Left ventricle myocardium inferior (tissue), 1 donor: ENCODE results near the gene TLCD4. TPM values are rescaled to one million over a fixed set of nuclear protein-coding genes. Genes with fewer than 3 reads are reported as not detected.
A peak's percentile ranks its signal among the peaks of the same experiment; 100 is the strongest.

Experiments
- DNase-seq: peaks from one replicate; pipeline ENCODE4 v3.0.0-alpha.2; 2020
- H3K27ac ChIP-seq: fragments of 200-600 bp; replicated peaks from 2 replicates; pipeline ENCODE4 v1.8.0; 2021
- H3K27me3 ChIP-seq: fragments of 200-600 bp; 2 replicates; pipeline ENCODE4 v1.8.0; 2021; ENCODE audit warnings: low read depth
- H3K36me3 ChIP-seq: fragments of 200-600 bp; 2 replicates; pipeline ENCODE4 v1.8.0; 2021
- H3K4me1 ChIP-seq: fragments of 200-600 bp; 2 replicates; pipeline ENCODE4 v1.8.0; 2021
- H3K4me3 ChIP-seq: fragments of 200-600 bp; 2 replicates; pipeline ENCODE4 v1.8.0; 2021; ENCODE audit warnings: mild to moderate bottlenecking, moderate library complexity
- H3K9me3 ChIP-seq: fragments of 200-600 bp; replicated peaks from 2 replicates; pipeline ENCODE4 v1.8.0; 2021
- CTCF ChIP-seq: fragments of 200-600 bp; IDR thresholded peaks from 2 replicates; pipeline ENCODE4 v1.8.0; 2021; ENCODE audit warnings: antibody characterized with exemption, mild to moderate bottlenecking, borderline replicate concordance
- intact Hi-C: fragments of 100-400 bp; cut with micrococcal nuclease; formaldehyde crosslinking; loops from one replicate; pipeline ENCODE4 v1.11.0; 2022
- long read RNA-seq: library from polyadenylated mRNA; unstranded; transcript quantifications from one replicate; pipeline ENCODE4 v2.0.0, GENCODE V29; 2021
- total RNA-seq: library from RNA; stranded (reverse); fragmentation: NEBNext Ultra II Directional; extraction: Animal tissue kit (Norgen Biotek cat#: 25700); gene quantifications from one replicate; pipeline ENCODE4 v1.2.1, GENCODE V29; 2021
- donor health status: DM: no; HTN: yes; CAD: no; lungs with severe emphysema.

TLCD4 gene
- 75.7 TPM for total RNA-seq
- long read RNA-seq, full-length matches to known transcripts: 77 of 105 reads
- long read RNA-seq, partial matches to known transcripts: 6 of 105 reads
- long read RNA-seq, other reads (novel, unspliced or antisense): 22 of 105 reads

- no peaks in the 10 kb centered on the region for H3K36me3 ChIP-seq
- intact Hi-C loops: loop anchor here (10.0 kb wide), 1 partner anchor 117 kb away; the partner anchor contains the start of gene RWDD3
Measured at GRCh38 chr1:95117207-95118066, at the start of gene TLCD4. Gene TLCD4, plus strand, starts transcription at chr1:95117355. Its CDS starts 26,547 bp downstream, at chr1:95143902.

GRCh38 chr1:95067568-95067967, 49.6 kb upstream of the TLCD4 start:
- intact Hi-C loops: no loop called here
- TF ChIP-seq CTCF: no peak
- no peaks in the 10 kb centered on the region for H3K9me3 ChIP-seq
- H3K27ac ChIP-seq: no peak overlapping the region
- H3K27me3 ChIP-seq: no peaks in the 10 kb centered on the region
- DNase-seq: no peak
- peaks cover 11% of the 10 kb centered on the region for H3K4me1 ChIP-seq
- peaks cover 31% of the 10 kb centered on the region for H3K36me3 ChIP-seq
- H3K4me3 ChIP-seq: no peak overlapping the region

More at GRCh38 chr1:95117207-95118066, at the start of gene TLCD4:
- H3K27ac ChIP-seq: peak within 1 kb of the TSS; percentile 92
- no peak for TF ChIP-seq CTCF
- peak within 1 kb of the TSS; percentile 83 for H3K4me3 ChIP-seq
- H3K4me1 ChIP-seq: peaks cover 52% of the 10 kb centered on the region
- no peaks in the 10 kb centered on the region for H3K9me3 ChIP-seq
- H3K27me3 ChIP-seq: no peaks in the 10 kb centered on the region
- peak; percentile 73 for DNase-seq

- Histone ChIP-seq H3K27me3 (no peaks in the 10 kb centered on the region), H3K4me1 (peaks cover 17% of the 10 kb centered on the region), H3K27ac (no peak overlapping the region), H3K9me3 (no peaks in the 10 kb centered on the region), H3K4me3 (no peak overlapping the region), H3K36me3 (peaks cover 15% of the 10 kb centered on the region)
- no peak for DNase-seq
- no peak for TF ChIP-seq CTCF
- intact Hi-C loops: no loop called here
Measured at GRCh38 chr1:95068956-95069709, 48.0 kb upstream of the TLCD4 start.

- H3K4me3 ChIP-seq: no peak overlapping the region
- TF ChIP-seq CTCF: no peak
- H3K36me3 ChIP-seq: peaks cover 9% of the 10 kb centered on the region
- no peak for DNase-seq
- peaks cover 17% of the 10 kb centered on the region for H3K4me1 ChIP-seq
- H3K27me3 ChIP-seq: no peaks in the 10 kb centered on the region
- no peaks in the 10 kb centered on the region for H3K9me3 ChIP-seq
- intact Hi-C loops: loop anchor here (10.0 kb wide), 1 partner anchor 165 kb away; the partner anchor contains the start of gene RWDD3
- no peak overlapping the region for H3K27ac ChIP-seq
Measured at GRCh38 chr1:95069710-95070093, 47.5 kb upstream of the TLCD4 start.

- no peak for DNase-seq
- no peaks in the 10 kb centered on the region for H3K36me3 ChIP-seq
- peak overlapping the region; percentile 98 for H3K27ac ChIP-seq
- H3K4me1 ChIP-seq: peaks cover 17% of the 10 kb centered on the region
- H3K9me3 ChIP-seq: no peaks in the 10 kb centered on the region
- intact Hi-C loops: loop anchor here (10.0 kb wide), 1 partner anchor 163 kb away; the partner anchor contains the start of gene RWDD3
- H3K4me3 ChIP-seq: peak overlapping the region; percentile 75
- peaks cover 3% of the 10 kb centered on the region for H3K27me3 ChIP-seq
- no peak for TF ChIP-seq CTCF
Measured at GRCh38 chr1:95071539-95071938, 45.6 kb upstream of the TLCD4 start.
